ENCODE measurements around the gene UBTD2. TPM values are rescaled to one million over a fixed set of nuclear protein-coding genes. Genes with fewer than 3 reads are reported as not detected.

Gene UBTD2
- total RNA-seq, 4 donors from 2014 or later: 7.1 to 15.1 (median 9.4) TPM

DNA sequence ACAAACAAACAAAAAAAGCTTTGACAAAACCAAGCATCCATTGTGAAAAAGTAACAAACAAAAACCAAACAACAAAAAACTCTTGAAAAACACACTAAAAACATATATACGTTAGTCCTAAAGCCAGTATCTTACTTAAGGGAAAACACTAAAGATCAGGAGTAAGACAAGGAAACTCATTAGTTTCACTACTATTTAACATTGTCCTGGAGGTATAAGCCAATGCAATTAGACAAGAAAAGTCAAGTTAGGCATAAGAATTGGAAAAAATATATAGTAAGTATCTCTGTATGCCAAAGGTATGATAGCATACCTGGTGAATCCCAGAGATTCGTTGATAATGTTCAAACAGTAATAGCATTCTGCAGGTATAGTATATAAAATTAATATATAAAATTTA, 21.8 kb upstream of the UBTD2 start:
- no peak overlapping the region for H3K4me3 ChIP-seq (ENCODE audit: low read depth, poor library complexity, severe bottlenecking)
- DNase-seq (ENCODE audit: low spot score in 2 of 2): no peak
- 85 to 93% methylated on average over 2 of the region's 2 CpGs for WGBS, 2 donors
- TF ChIP-seq POLR2A (IDR thresholded peaks at IDR 0.05): no peak
- TF ChIP-seq, protein P1, sequence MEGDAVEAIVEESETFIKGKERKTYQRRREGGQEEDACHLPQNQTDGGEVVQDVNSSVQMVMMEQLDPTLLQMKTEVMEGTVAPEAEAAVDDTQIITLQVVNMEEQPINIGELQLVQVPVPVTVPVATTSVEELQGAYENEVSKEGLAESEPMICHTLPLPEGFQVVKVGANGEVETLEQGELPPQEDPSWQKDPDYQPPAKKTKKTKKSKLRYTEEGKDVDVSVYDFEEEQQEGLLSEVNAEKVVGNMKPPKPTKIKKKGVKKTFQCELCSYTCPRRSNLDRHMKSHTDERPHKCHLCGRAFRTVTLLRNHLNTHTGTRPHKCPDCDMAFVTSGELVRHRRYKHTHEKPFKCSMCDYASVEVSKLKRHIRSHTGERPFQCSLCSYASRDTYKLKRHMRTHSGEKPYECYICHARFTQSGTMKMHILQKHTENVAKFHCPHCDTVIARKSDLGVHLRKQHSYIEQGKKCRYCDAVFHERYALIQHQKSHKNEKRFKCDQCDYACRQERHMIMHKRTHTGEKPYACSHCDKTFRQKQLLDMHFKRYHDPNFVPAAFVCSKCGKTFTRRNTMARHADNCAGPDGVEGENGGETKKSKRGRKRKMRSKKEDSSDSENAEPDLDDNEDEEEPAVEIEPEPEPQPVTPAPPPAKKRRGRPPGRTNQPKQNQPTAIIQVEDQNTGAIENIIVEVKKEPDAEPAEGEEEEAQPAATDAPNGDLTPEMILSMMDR (IDR thresholded peaks at IDR 0.05): no peak
- intact Hi-C loops (cut with DNase I; ENCODE audit: low total_unique reads): no loop called here

- intact Hi-C loops (cut with DNase I; ENCODE audit: low total_unique reads): no loop called here
- TF ChIP-seq POLR2A (IDR thresholded peaks at IDR 0.05): no peak
- TF ChIP-seq, protein P1 (IDR thresholded peaks at IDR 0.05): no peak
Measured at GRCh38 chr5:172303572-172304335, 20.2 kb upstream of the UBTD2 start.

DNA sequence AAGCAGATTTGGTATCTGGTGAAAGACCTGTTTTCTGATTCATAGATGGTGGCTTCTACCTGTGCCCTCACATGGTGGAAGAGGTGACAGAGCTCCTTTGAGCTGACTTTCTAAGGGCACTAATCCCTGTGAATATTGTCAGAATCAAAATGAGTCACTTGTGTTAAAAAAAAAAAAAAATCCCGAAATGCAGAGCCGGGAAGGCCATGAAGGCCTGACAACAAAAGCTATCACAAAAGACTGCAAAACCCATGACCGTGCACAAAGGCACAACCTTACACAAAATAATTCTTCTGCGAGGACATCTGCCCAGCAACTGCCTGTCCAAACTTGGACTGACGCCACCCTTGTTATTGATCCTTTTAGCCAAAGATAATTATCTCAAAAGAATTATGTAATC, 19.6 kb upstream of the UBTD2 start:
- WGBS, 2 donors: 74 to 76% methylated on average over 5 of the region's 5 CpGs
- DNase-seq (ENCODE audit: low spot score in 2 of 2): no peak
- no peak for TF ChIP-seq POLR2A (IDR thresholded peaks at IDR 0.05)
- TF ChIP-seq, protein P1 (IDR thresholded peaks at IDR 0.05): no peak
- intact Hi-C loops (cut with DNase I; ENCODE audit: low total_unique reads): no loop called here
- H3K4me3 ChIP-seq (ENCODE audit: low read depth, poor library complexity, severe bottlenecking): no peak overlapping the region

More at GRCh38 chr5:172303572-172304335, 20.2 kb upstream of the UBTD2 start:
- H3K4me3 ChIP-seq (ENCODE audit: low read depth, poor library complexity, severe bottlenecking): no peak overlapping the region
- WGBS, 2 donors: 84 to 90% methylated on average over 3 of the region's 3 CpGs
- DNase-seq (ENCODE audit: low spot score in 2 of 2): no peak

DNA sequence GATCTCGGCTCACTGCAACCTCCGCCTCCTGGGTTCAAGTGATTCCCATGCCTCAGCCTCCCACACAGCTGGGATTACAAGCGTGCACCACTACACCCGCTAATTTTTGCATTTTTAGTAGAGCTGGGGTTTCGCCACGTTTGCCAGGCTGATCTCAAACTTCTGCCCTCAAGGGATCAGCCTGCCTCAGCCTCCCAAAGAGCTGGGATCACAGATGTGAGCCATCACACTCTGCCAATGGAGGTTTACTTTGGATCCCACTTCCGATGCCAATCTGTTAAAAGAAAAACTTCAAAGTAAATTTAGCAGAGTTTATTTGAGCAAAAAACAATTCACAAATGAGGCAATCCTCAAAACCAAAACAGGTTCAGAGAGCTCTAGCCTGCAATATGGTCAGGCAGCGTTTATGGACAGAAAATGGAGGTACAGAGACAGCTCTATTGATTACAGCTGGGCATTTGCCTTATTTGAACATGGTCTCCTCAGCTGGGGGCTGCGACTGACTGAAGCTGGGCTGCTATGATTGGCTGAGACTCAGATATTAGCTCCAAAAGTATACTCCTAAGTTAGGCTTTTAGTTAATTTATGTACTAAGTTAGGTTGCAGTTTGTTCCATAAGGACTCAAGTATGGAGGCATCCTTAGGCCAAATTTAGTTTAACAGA, 18.6 kb upstream of the UBTD2 start:
- H3K4me3 ChIP-seq (ENCODE audit: low read depth, poor library complexity, severe bottlenecking): no peak overlapping the region
- DNase-seq (ENCODE audit: low spot score in 2 of 2): no peak
- 50 to 61% methylated on average over 9 of the region's 9 CpGs for WGBS, 2 donors
- intact Hi-C loops (cut with DNase I; ENCODE audit: low total_unique reads): no loop called here
- TF ChIP-seq POLR2A (IDR thresholded peaks at IDR 0.05): no peak
- TF ChIP-seq, protein P1 (IDR thresholded peaks at IDR 0.05): no peak

DNA sequence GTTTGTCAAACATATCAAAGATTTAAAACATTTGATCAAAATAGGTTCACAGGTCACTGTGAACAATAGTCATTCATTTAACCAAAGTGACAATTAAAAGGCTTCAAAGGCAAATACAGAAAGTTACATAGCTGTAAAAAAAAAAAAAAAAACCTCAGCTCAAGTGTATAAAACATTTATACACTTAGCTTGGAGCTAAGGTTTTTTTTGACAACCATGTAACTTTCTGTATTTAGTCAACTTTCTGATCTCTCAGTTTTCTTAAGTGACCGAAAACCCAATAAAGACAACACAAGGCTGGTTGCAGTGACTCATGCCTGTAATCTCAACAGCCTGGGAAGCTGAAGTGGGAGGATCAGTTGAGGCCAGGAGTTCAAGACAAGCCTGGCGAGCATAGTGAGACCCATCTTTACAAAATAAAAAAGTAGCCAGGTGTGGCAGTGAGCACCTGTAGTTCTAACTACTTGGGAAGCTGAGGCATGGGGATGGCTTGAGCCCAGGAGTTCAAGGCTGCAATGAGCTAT, 16.4 kb upstream of the UBTD2 start:
- H3K4me3 ChIP-seq (ENCODE audit: low read depth, poor library complexity, severe bottlenecking): no peak overlapping the region
- no peak for DNase-seq (ENCODE audit: low spot score in 2 of 2)
- intact Hi-C loops (cut with DNase I; ENCODE audit: low total_unique reads): loop anchor here (10.0 kb wide), 1 partner anchor 385 kb away; no protein-coding TSS in a partner anchor
- 83 to 87% methylated on average over 2 of the region's 2 CpGs for WGBS, 2 donors
- no peak for TF ChIP-seq POLR2A (IDR thresholded peaks at IDR 0.05)
- TF ChIP-seq, protein P1 (IDR thresholded peaks at IDR 0.05): no peak
